HG02798 (cell line): Measurements from ENCODE around the gene XPR1.
A peak's percentile ranks its signal among the peaks of the same experiment; 100 is the strongest.
"Not testable (repeated sequence)": the region's sequence is repeated elsewhere in the genome, so short reads cannot be mapped to it uniquely, and the experiment has no call there.

Experiments used
- ATAC-seq: cut with Tn5 transposase; IDR thresholded peaks from one replicate; pipeline ENCODE4 v1.9.1; 2021; ENCODE audit warnings: mild to moderate bottlenecking; ENCODE audit not compliant: unreplicated experiment, poor library complexity

XPR1 gene

DNA sequence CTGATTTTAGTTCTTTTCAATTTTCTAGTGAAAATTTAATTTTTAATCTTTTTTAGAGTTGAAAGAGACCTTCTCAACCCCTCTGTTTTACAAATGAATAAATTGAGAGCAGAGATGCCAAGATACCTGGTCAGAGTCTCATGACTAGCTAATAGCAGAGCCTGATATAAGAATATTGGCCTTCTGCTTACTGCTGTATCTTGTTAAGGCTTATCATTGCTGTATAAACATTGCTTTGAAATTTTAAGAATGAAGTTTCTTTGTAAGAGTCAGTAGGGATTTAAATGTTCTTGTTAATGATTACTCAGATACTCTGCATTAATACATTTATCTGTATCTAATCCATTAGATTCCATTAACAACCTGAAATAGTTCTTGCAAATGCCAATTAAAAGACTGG is 9.8 kb downstream of the XPR1 start:
- no peak for ATAC-seq

GRCh38 chr1:180642781-180643180 is 11.0 kb downstream of the XPR1 start:
- ATAC-seq: no peak

DNA sequence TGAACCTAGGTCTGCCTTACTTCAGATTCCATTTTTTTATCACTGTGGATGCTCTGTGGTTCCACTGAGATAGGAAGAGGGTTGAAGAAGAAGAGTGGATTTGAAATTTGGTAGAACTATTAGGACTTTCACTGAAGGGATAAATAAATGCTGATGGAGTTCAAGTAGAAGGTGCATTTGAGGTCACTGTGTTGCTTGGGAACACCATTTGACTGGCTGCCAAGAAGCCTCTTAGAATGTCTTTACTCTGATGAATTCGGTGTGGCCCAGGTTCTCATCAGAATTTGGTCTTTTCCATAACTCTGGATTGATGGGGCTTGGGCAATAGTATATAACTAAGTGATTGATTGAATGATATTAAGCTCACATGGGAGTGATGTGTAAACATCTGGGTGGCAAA is 11.9 kb downstream of the XPR1 start:
- no peak for ATAC-seq

DNA sequence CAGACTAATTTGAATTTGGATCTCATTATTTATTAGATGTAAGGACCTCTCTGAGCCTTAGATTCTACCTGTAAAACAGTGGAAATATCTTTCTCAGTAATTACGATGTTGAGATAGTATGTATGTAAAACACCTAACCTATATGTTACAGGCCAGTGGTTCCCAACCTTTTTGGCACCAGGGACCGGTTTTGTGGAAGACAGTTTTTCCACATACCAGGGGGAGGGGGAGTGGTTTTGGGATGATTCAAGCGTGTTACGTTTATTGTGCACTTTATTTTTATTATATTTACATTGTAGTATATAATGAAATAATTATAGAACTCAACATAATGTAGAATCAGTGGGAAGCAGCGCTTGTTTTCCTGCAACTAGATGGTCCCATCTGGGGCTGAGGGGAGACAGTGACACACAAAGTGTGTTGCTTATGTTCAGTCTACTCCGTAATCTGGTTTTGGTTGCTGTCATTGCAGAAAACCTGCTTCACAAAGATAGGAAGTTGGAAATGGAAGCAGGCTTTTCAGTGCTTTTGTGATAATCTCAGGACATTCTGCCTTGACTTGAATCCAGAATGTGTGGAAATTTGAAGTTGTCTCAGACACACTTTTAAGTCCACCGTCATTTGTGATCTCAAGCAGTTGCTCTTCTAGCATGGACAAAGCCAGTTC is 12.8 kb downstream of the XPR1 start:
- no peak for ATAC-seq

GRCh38 chr1:180645261-180645660 is 13.4 kb downstream of the XPR1 start:
- ATAC-seq: not testable (repeated sequence)

DNA sequence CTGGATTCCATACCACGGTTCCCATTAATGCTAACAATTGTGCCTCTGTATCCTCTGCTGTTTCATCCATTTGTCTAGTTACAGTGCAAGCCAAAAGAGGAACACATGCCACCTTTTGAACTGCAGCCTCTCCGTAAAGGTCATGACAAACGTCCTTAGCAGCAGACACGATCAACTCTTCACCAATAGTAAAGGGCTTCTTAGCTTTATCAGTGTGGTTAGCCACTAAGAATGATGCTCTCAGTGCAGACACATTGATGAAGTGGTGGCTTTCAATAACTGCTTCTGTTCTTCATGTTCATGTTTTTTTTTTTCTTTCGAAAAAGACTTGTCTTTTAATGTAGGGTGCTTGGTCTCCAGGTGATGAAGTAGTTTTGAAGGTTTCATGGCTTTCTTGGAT is 14.3 kb downstream of the XPR1 start:
- ATAC-seq: no peak

- peak; percentile 52 for ATAC-seq
Observed at GRCh38 chr1:180646547-180646946, 14.7 kb downstream of the XPR1 start.

DNA sequence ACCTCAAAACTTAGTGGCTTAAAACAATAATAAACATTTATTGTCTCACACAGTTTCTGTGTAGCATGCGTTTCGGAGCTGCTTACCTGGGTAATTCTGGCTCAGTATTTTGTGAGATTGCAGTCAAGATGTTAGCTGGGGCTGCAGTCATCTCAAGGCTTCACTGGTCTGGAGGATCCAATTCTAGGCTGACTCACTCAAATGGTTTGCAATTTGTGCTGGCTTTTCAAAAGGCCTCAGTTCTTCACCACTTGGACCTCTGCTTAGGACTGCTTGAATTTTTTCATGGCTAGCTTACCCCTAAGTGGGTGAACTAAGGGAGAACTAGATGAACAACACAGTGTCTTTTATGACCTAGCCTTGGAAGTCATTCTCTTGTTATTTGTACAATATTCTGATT is 21.0 kb downstream of the XPR1 start:
- ATAC-seq: no peak

GRCh38 chr1:180662709-180663108 is 30.9 kb downstream of the XPR1 start:
- no peak for ATAC-seq

DNA sequence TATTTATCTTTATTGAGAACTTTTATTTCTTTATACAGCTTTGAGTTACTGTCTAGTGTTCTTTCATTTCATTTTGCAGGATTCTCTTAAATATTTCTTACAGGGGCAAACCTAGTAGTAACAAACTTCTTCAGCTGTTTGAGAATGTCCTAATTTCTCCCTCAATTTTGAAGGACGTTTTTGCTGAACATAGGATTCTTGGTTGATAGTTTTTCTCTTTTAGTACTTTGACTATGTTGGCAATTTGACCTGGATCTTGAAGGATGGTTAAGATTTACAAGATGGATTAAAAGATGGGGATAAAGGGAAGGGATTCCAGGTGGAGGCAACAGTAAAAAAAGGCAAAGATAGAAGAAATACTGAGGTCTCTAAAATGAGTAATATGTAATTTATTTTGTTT is 38.9 kb downstream of the XPR1 start:
- no peak for ATAC-seq

- no peak for ATAC-seq
Observed at GRCh38 chr1:180672105-180672504, 40.3 kb downstream of the XPR1 start.

DNA sequence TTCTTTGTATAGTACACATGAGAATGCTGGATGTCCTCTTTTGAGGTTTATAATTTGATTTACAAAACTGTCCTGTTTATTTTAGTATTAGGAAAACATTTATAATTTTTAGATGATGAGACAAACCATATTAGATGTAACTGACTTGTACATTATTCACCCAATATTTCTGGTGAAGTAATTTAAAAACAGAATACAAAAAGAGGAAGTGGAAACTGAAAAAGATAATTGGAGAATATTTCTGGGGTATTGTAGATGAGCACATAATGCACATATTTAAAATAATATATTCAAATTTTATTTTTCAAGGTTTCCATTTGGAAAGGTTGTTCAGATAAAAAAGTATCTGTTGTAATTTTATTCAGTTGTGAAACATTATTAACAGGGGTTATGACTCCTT is 40.7 kb downstream of the XPR1 start:
- ATAC-seq: no peak

- ATAC-seq: no peak
Observed at GRCh38 chr1:180674603-180675530, 43.0 kb downstream of the XPR1 start.

GRCh38 chr1:180675586-180675985 is 43.8 kb downstream of the XPR1 start:
- no peak for ATAC-seq

DNA sequence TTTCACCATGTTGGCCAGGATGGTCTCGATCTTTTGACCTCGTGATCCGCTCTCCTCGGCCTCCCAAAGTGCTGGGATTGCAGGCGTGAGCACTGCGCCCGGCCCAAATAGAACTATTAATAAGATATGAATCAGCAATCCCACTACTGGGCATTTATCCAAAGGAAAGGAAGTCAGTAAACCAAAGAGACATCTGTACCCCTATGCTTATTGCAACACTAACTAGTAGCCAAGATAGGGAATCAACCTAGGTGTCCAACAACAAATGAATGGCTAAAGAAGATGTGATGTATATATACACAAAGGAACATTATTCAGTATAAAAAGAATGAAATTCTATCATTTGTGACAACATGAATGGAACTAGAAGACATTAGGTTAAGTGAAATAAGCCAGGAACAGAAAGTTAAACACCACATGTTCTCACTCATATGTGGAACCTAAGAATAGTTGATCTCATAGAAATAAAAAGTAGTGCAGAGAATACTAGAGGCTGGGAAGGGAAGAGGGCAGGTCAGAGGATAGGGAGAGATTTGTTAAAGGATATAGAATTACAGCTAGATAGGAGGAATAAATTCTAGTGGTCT is 48.8 kb downstream of the XPR1 start:
- no peak for ATAC-seq

DNA sequence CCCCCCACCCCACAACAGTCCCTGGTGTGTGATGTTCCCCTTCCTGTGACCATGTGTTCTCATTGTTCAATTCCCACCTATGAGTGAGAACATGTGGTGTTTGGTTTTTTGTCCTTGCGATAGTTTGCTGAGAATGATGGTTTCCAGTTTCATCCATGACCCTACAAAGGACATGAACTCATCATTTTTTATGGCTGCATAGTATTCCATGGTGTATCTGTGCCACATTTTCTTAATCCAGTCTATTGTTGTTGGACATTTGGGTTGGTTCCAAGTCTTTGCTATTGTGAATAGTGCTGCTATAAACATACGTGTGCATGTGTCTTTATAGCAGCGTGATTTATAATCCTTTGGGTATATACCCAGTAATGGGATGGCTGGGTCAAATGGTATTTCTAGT is 51.3 kb downstream of the XPR1 start:
- not testable (repeated sequence) for ATAC-seq

- no peak for ATAC-seq
Observed at GRCh38 chr1:180691322-180691913, 59.6 kb downstream of the XPR1 start.

- no peak for ATAC-seq
Observed at GRCh38 chr1:180693564-180694244, 61.9 kb downstream of the XPR1 start.

DNA sequence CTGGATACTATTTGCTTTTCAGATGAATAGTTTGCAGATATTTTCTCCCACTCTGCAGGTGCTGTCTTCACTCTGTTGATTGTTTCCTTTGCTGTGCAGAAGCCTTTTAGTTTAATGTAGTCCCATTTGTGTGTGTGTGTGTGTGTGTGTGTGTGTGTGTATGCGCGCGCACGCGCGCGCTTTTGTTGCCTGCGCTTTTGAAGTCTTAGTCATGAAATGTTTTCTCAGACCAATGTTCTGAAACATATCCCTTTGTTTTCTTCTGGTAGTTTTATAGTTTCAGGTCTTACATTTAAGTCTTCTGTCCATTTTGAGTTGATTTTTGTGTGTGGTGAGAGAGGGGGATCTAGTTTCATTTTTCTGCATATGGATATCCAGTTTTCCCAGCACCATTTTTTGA is 63.5 kb downstream of the XPR1 start:
- no peak for ATAC-seq

DNA sequence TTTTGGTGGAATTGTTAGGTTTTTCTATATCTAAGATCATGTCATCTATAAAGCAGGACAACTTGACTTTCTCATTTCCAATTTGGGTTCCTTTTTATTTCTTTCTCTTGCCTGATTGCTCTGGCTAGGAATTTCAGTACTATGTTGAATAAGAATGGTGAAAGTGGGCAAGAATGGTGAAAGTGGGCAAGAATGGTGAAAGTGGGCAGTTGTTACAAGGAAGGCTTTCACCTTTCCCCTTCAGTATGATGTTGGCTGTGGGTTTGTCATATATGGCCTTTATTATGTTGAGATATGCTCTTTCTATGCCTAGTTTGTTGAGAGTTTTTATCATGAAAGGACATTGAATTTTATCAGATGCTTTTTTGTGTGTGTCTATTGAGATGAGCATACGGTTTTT is 64.5 kb downstream of the XPR1 start:
- ATAC-seq: no peak
